H1 (cell line): ENCODE data around the gene ARID5B. TPM values are rescaled to one million over a fixed set of nuclear protein-coding genes. Genes with fewer than 3 reads are reported as not detected.

Experiments
- CEBPB ChIP-seq: IDR thresholded peaks from 2 replicates; pipeline ENCODE4 v1.6.1; 2012; ENCODE audit warnings: low read depth, low read length
- NANOG ChIP-seq: IDR thresholded peaks from 2 replicates; pipeline ENCODE4 v1.6.1; 2011; ENCODE audit warnings: low read length, low read depth, mild to moderate bottlenecking, inconsistent platforms; ENCODE audit not compliant: insufficient read depth, poor library complexity, severe bottlenecking
- SUZ12 ChIP-seq: fragments of 200-600 bp; sonication (generic); IDR thresholded peaks from 2 replicates; pipeline ENCODE4 v1.6.1; 2012; ENCODE audit warnings: mild to moderate bottlenecking, inconsistent platforms, low read length, moderate library complexity, mixed read lengths
- USF2 ChIP-seq: IDR thresholded peaks from 2 replicates; pipeline ENCODE4 v1.6.1; 2011; ENCODE audit warnings: low read length, improper control_type of control experiment
- polyA plus RNA-seq, 7 experiments: library from polyadenylated mRNA; depleted of rRNA in 3 of 7; stranded (reverse) in 5 of 7; unstranded in 2 of 7; fragments of >200 nt in 5 of 7; fragments of 200-250 nt in 2 of 7; gene quantifications; 1 replicate in 5 of 7; 2 replicates in 1 of 7; 4 replicates in 1 of 7; pipeline versions ENCODE4 v1.2.1 to v1.2.3, GENCODE V29; 2011 to 2013; ENCODE audit warnings: missing spikeins in 2 of 7, mixed read lengths in 2 of 7
- total RNA-seq: library from RNA; stranded (reverse); fragmentation: NEBNext Ultra II Directional; extraction: Animal tissue kit (Norgen Biotek cat#: 25700); gene quantifications from 2 replicates; pipeline ENCODE4 v1.2.1, GENCODE V29; 2021

Gene ARID5B
- total and polyA plus RNA-seq, 2 of the 8 experiments (the other 6 are each of a cell fraction or from before 2014, with no cell fraction given): 0.21 to 1.1 TPM

GRCh38 chr10:61984803-61985418 lies 83.4 kb downstream of the ARID5B start (continued):
- no peak for TF ChIP-seq USF2
- TF ChIP-seq CEBPB: no peak
- TF ChIP-seq SUZ12: no peak
- no peak for TF ChIP-seq NANOG
